Melanocyte of skin (primary cell): ENCODE data around the gene CC2D2B. TPM values are rescaled to one million over a fixed set of nuclear protein-coding genes. Genes with fewer than 3 reads are reported as not detected.

Experiments
- small RNA-seq, 2 donors: library from RNA; depleted of rRNA; stranded (forward); fragments of <200 nt; gene quantifications; one replicate each; pipeline ENCODE3, GENCODE V24; 2012
- total RNA-seq, 2 donors: library from RNA; depleted of rRNA; stranded (reverse); fragments of >200 nt; gene quantifications; 2 replicates each; pipeline ENCODE4 v1.2.3, GENCODE V29; 2012

The CC2D2B gene
- under 1 TPM in 1 of 2 donors, not detected in 1; under 0.01 TPM for total RNA-seq

DNA sequence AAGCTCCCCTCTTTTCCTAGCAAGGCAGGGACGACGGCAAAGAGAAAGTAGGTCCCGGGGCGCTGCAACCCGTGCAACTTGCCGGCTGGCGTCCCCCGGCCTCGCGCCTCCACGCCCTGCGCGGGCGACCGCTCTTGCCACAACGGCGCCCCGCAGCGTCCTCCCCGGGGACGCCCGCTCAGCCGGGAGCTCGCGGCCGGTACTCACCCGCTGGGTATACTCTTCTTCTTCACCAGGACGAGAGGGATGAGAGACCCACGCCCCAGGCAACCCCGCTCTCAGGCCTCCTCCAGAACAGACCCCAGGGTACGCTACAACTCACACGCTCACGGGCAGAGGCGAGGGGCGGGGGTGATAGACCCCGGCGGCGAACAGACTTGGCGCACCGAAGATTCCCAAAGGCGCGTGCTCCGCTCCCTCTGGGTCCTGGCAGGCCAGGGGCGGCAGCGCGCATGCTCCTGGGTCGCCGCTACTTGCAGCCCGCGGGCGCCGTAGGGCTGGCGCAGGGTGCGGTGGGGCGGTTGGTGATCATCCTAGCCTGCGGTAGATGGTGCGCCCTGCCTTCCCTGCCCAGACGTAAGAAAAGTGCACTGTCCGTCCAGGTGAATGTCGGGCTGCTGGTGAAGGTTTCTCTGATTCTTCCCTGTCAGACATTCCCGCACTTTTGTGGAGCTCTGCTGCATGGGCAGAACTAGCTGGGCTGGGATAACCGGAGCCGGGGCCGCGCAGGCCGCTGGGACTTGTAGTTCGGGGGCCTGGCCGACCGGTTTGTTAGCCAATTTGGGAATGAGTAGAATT, at the start of gene CC2D2B:
Gene CC2D2B (plus strand): TSS at position 520 of the 798 bp plus-strand sequence. CDS start 3,349 bp downstream, outside the sequence.

GRCh38 chr10:96043033-96043892, 135.5 kb downstream of the CC2D2B start, which contains the start of gene CCNJ:
Gene CCNJ (plus strand): TSS chr10:96043583. CDS start chr10:96044394, 811 bp downstream.

Small RNAs within 50 kb of the gene (small RNA-seq; reads per million reads assigned to genes)
- gene MIR3157: 2.0 to 2.6 reads per million in 2 donors

Other genes starting within 250 kb of the CC2D2B start
- gene TCTN3, start 214.0 kb upstream of the CC2D2B start, total RNA-seq: 10 to 100 TPM; 26.2 to 41.3 TPM
- gene ENTPD1, start 151.8 kb upstream of the CC2D2B start, total RNA-seq: under 1 TPM; under 0.01 to 0.67 TPM
- gene CCNJ, start 135.6 kb downstream of the CC2D2B start, total RNA-seq: 10 to 100 TPM in 1 of 2 donors, 1 to 10 TPM in 1; 8.6 to 16.0 TPM
- gene ZNF518A, start 222.3 kb downstream of the CC2D2B start, total RNA-seq: 10 to 100 TPM; 12.3 to 12.4 TPM